Muscle layer of duodenum (tissue), 2 donors: ENCODE data around the gene SLC17A2.

Experiments used
- H3K27ac ChIP-seq: one replicate; pipeline ENCODE4 v1.7.0; 2013; ENCODE audit warnings: mild to moderate bottlenecking, low read length
- H3K27me3 ChIP-seq: one replicate; pipeline ENCODE4 v1.7.0; 2013; ENCODE audit warnings: low read depth, mild to moderate bottlenecking, control low read depth, low read length
- H3K36me3 ChIP-seq, 2 donors: one replicate each; pipeline ENCODE4 v1.7.0; 2013; ENCODE audit warnings: low read length in 2 of 2, control low read depth in 1 of 2, mild to moderate bottlenecking in 1 of 2; ENCODE audit not compliant: insufficient read depth in 2 of 2, control insufficient read depth in 1 of 2
- H3K4me1 ChIP-seq, 2 donors: one replicate each; pipeline ENCODE4 v1.7.0; 2013; ENCODE audit warnings: low read length in 2 of 2, mild to moderate bottlenecking in 2 of 2, control low read depth in 1 of 2, moderate library complexity in 1 of 2; ENCODE audit not compliant: insufficient read depth in 2 of 2, control insufficient read depth in 1 of 2
- H3K4me3 ChIP-seq, 2 donors: one replicate each; pipeline ENCODE4 v1.7.0; 2013; ENCODE audit warnings: low read length in 2 of 2, low read depth in 1 of 2, mild to moderate bottlenecking in 1 of 2
- H3K9me3 ChIP-seq, 2 donors: one replicate each; pipeline ENCODE4 v1.7.0; 2013; ENCODE audit warnings: low read length in 2 of 2, control low read depth in 1 of 2, mild to moderate bottlenecking in 1 of 2; ENCODE audit not compliant: control insufficient read depth in 1 of 2
- donor health status: healthy.

The SLC17A2 gene

GRCh38 chr6:25878721-25879322, 51.7 kb downstream of the SLC17A2 start:
- Histone ChIP-seq H3K4me3 (no peak overlapping the region), H3K9me3 (no peaks in the 10 kb centered on the region), H3K4me1 (no peaks in the 10 kb centered on the region), H3K27ac (no peak overlapping the region), H3K27me3 (no peaks in the 10 kb centered on the region), H3K36me3 (no peaks in the 10 kb centered on the region)

DNA sequence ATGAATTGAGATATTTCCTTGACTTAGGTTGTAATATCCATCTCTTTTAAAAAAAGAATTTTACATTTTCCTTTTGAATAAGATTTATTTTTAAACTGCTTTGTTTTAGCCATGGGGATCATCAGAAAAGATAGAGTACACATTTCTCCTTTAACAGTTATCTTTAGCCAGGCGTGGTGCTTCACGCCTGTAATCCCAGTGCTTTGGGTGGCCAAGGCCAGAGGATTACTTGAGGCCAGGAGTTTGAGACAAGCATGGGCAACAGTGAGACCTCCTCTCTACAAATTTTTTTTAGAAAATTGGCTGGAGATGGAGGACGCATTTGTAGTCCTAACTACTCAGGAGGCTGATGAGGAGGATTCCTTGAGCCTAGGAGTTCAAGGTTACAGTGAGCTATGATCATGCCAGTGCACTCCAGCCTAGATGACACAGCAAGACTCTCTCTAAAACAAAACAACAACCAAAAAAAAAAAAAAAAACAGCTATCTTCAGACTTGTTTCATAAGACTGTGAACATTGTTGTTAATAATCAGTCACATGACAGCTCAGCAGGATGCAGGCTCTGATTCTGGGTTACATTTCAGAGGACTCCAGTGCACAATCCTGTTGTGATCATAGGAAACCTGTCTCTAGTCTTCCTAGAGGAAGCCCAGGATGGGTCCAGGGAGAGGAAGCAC, 54.4 kb downstream of the SLC17A2 start:
- no peak overlapping the region for H3K27ac ChIP-seq
- no peaks in the 10 kb centered on the region for H3K36me3 ChIP-seq
- no peak overlapping the region for H3K4me3 ChIP-seq
- no peaks in the 10 kb centered on the region for H3K4me1 ChIP-seq
- no peaks in the 10 kb centered on the region for H3K9me3 ChIP-seq
- no peaks in the 10 kb centered on the region for H3K27me3 ChIP-seq

GRCh38 chr6:25875563-25875905, 55.0 kb downstream of the SLC17A2 start:
- no peaks in the 10 kb centered on the region for H3K27me3 ChIP-seq
- H3K27ac ChIP-seq = no peak overlapping the region
- no peaks in the 10 kb centered on the region for H3K36me3 ChIP-seq
- H3K4me1 ChIP-seq = no peaks in the 10 kb centered on the region
- no peak overlapping the region for H3K4me3 ChIP-seq
- H3K9me3 ChIP-seq = no peaks in the 10 kb centered on the region

DNA sequence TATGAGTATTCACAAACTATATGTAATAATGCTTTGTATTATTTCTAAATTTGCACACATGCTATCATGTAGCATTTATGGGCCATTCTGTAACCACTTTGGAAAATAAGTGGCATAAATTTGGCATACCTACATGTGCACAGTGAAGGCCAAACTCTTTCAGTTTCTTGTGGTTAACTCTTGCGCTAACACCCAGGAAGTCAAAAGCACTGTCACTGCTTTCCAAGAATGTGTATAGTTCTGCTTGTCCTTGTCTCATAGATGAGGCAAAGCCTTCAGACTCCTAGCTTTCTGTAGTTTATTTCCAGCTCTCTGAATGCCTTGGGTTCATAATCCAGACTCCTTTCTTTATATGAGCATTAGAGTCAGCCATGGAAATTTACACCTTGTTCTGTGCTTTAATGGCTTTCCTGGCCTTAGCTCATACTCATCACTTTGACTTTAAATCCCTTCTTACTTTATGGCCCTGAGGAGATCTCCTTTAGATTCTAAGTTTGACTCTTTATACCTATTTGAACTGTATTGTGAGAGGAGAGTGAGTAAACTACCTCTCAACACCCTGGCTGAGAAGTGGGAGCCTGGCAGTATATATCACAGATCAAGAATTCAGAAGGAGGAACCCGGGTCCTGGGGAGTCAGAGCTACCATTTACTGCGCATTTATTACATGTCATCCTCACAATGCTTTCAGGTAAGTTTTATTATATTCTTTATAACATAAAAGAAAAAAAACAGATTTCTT, 55.5 kb downstream of the SLC17A2 start:
- no peak overlapping the region for H3K4me3 ChIP-seq
- no peaks in the 10 kb centered on the region for H3K9me3 ChIP-seq
- no peaks in the 10 kb centered on the region for H3K36me3 ChIP-seq
- no peaks in the 10 kb centered on the region for H3K4me1 ChIP-seq
- no peaks in the 10 kb centered on the region for H3K27me3 ChIP-seq
- no peak overlapping the region for H3K27ac ChIP-seq

- no peak within 1 kb of the TSS for H3K27ac ChIP-seq
- no peaks in the 10 kb centered on the region for H3K9me3 ChIP-seq
- no peaks in the 10 kb centered on the region for H3K36me3 ChIP-seq
- H3K4me1 ChIP-seq = no peaks in the 10 kb centered on the region
- H3K27me3 ChIP-seq = no peaks in the 10 kb centered on the region
- H3K4me3 ChIP-seq = no peak within 1 kb of the TSS
Observed at GRCh38 chr6:25874118-25874517, 56.4 kb downstream of the SLC17A2 start, which contains the start of gene SLC17A3. Gene SLC17A3 (minus strand): TSS chr6:25874243. CDS start chr6:25868387, 5,856 bp downstream.

GRCh38 chr6:25872814-25873213, 57.7 kb downstream of the SLC17A2 start:
- Histone ChIP-seq H3K4me3 (no peak overlapping the region), H3K27me3 (no peaks in the 10 kb centered on the region), H3K4me1 (no peaks in the 10 kb centered on the region), H3K9me3 (no peaks in the 10 kb centered on the region), H3K36me3 (no peaks in the 10 kb centered on the region), H3K27ac (no peak overlapping the region)

DNA sequence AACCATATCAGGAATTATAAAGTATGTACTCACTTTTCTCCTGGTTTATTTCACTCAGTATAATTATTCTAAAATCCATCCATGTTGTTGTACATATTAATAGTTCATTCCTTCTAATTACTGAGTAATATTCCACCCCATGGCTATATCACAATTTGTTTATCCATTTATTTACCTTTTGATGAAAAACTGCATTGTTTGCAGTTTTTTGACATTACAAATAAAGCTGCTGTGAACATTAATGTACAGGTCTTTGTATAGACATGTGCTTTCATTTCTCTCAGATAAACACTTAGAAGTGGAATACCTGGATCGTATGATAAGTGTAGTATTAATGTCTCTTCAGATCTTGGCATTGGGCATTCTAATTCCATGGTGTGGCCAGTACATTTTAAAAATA, 60.7 kb downstream of the SLC17A2 start:
- Histone ChIP-seq H3K9me3 (no peaks in the 10 kb centered on the region), H3K27ac (no peak overlapping the region), H3K36me3 (no peaks in the 10 kb centered on the region), H3K4me3 (no peak overlapping the region), H3K27me3 (no peaks in the 10 kb centered on the region), H3K4me1 (no peaks in the 10 kb centered on the region)

DNA sequence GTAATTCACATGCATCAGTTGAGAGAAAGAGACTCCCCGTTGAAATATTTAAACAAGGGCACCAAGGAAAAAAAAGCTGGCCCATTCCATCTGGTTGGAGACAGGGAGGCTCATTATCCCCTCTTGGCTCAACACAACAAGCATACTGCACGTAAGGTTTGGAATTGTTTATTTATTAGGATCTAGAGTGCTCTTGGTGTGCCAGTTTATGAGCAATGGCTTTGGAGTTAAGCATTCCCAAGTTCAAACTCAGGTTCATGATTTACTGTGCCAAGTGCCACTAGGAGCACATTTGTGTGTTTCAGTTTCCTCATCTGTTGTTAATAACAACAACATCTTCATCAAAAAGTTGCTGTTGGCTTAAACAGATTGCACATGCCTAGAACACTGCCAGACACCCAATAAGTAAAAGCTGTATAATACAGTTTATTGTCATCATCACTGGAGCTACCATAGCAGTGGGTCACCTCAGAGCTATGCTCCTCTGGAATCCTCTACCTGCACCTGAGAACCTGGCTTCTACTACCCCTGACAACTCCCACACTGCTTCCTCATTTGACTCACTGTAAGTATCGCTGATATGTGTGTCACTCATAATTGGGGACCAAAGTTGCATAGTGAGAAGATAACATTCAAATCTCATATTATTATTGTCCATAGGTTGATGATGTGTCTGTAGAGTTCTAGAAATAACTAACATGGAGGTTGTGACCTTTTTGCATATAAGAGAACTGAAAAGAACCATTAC, 61.9 kb downstream of the SLC17A2 start:
- H3K4me1 ChIP-seq = no peaks in the 10 kb centered on the region

GRCh38 chr6:25866011-25866410, 64.5 kb downstream of the SLC17A2 start:
- Histone ChIP-seq H3K27ac (no peak overlapping the region), H3K36me3 (no peaks in the 10 kb centered on the region), H3K4me3 (no peak overlapping the region), H3K4me1 (no peaks in the 10 kb centered on the region), H3K27me3 (no peaks in the 10 kb centered on the region), H3K9me3 (no peaks in the 10 kb centered on the region)

More for the DNA sequence above, 61.9 kb downstream of the SLC17A2 start:
- no peak overlapping the region for H3K27ac ChIP-seq
- no peaks in the 10 kb centered on the region for H3K27me3 ChIP-seq
- no peaks in the 10 kb centered on the region for H3K9me3 ChIP-seq
- no peaks in the 10 kb centered on the region for H3K36me3 ChIP-seq
- no peak overlapping the region for H3K4me3 ChIP-seq

DNA sequence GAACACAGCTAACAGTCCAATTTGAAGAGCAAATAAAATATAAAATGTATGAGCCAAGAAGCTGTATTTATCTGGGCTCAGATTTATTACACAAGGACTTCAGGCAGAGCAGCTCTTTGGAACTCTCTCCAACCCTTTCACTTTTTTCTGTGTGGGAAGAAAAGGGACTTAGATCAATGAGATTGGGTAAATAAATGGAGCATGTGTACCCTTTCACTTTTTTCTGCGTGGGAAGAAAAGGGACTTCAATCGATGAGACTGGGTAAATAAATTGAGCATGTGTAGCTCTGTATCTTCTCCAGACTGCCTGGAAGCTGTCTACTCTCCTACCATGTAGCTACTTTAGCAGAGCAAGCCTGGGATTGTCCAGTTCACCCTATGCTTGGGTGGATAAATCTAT, 67.1 kb downstream of the SLC17A2 start:
- Histone ChIP-seq H3K36me3 (no peaks in the 10 kb centered on the region), H3K4me1 (no peaks in the 10 kb centered on the region), H3K27ac (no peak overlapping the region), H3K27me3 (no peaks in the 10 kb centered on the region), H3K4me3 (no peak overlapping the region), H3K9me3 (no peaks in the 10 kb centered on the region)
